HL-60 (cell line): ENCODE measurements around the gene MAPKAPK5.
"Not testable (repeated sequence)": the region's sequence is repeated elsewhere in the genome, so short reads cannot be mapped to it uniquely, and the experiment has no call there.

ENCODE experiments used
- CTCF ChIP-seq: IDR thresholded peaks from one replicate; pipeline ENCODE4 v1.5.1; 2011; ENCODE audit warnings: low read length, control low read depth, inconsistent platforms; ENCODE audit not compliant: insufficient read depth
- POLR2AphosphoS5 ChIP-seq: IDR thresholded peaks from 2 replicates; pipeline ENCODE4 v1.6.1; 2012; ENCODE audit warnings: low read depth

DNA sequence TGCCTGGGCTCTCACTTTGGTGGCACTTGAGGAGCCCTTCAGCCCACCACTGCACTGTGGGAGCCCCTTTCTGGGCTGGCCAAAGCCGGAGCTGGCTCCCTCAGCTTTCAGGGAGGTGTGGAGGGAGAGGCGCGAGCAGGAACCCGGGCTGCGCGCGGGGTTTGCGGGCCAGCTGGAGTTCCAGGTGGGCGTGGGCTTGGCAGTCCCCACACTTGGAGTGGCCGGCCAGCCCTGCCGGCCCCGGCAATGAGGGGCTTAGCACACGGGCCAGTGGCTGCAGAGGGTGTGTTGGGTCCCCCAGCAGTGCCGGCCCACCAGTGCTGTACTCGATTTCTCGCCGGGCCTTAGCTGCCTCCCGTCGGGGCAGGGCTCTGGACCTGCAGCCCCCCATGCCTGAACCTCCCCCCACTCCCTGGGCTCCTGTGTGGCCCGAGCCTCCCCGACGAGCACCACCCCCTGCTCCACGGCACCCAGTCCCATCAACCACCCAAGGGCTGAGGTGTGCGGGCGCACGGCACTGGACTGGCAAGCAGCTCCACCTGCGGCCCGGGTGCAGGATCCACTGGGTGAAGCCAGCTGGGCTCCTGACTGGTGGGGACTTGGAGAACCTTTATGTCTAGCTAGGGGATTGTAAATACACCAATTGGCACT, 6.4 kb upstream of the MAPKAPK5 start:
- TF ChIP-seq CTCF, POLR2AphosphoS5: not testable (repeated sequence)
